Measurements from ENCODE around the gene ST8SIA4.

- TF ChIP-seq CTCF (IDR thresholded peaks at IDR 0.05 in 4 of 5, conservative IDR thresholded peaks at IDR 0.05 in 1 of 5) (no peak), POLR2A (IDR thresholded peaks at IDR 0.05) (no peak)
These were observed 134.9 kb downstream of the ST8SIA4 start for GRCh38 chr5:100768221-100768620.

Measured in gastrocnemius medialis (tissue), 4 donors.